Renal cortical epithelial cell (primary cell): ENCODE data around the gene SSX2IP. TPM values are rescaled to one million over a fixed set of nuclear protein-coding genes. Genes with fewer than 3 reads are reported as not detected.
"Not testable (repeated sequence)": the region's sequence is repeated elsewhere in the genome, so short reads cannot be mapped to it uniquely, and the experiment has no call there.

Experiments used
- DNase-seq: peaks from one replicate; pipeline ENCODE4 v3.0.0-alpha.2; 2011; ENCODE audit warnings: low read depth
- total RNA-seq: library from RNA; depleted of rRNA; stranded (reverse); fragments of >200 nt; gene quantifications from 2 replicates; pipeline ENCODE4 v1.2.3, GENCODE V29; 2014

Gene SSX2IP, protein sequence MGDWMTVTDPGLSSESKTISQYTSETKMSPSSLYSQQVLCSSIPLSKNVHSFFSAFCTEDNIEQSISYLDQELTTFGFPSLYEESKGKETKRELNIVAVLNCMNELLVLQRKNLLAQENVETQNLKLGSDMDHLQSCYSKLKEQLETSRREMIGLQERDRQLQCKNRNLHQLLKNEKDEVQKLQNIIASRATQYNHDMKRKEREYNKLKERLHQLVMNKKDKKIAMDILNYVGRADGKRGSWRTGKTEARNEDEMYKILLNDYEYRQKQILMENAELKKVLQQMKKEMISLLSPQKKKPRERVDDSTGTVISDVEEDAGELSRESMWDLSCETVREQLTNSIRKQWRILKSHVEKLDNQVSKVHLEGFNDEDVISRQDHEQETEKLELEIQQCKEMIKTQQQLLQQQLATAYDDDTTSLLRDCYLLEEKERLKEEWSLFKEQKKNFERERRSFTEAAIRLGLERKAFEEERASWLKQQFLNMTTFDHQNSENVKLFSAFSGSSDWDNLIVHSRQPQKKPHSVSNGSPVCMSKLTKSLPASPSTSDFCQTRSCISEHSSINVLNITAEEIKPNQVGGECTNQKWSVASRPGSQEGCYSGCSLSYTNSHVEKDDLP
- total RNA-seq, result 16.1 and 36.8 TPM in 2 replicates

DNA sequence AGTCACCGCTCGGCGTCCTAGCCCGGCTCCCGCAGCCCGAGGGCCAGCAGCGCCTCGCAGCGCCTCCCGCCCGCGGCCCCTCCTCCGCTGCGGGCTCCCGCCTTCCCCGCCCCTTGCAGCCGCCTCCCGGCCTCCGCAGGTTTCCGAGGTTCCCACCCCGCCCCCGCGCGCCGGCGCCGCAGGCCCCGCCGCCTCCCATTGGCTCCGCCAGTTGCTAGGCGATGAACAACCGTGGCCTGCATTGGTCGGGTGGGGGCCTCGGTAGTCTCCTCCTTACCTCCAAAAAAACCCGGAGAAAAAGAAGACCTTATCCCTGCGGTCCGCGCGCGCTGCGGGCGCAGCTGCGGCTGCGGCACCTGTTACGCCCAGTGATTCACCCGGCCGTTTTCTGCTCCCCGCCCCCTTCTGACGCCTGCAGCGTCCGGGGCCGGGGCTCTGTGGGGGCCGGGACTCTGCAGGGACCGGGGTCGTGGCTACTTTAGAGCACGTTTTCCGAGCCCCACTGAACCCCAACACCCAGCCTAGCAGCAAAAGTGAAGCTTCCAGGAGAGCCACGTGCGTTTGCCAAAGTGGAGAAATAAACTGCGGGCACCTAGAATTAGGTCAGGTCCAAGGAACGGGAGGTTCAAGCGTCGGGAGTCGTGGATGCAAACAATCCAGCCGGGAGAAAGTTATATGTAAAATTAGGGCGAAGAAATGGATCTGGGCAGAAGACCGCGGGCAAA, at the start of gene SSX2IP:
TSS of gene SSX2IP (minus strand) at position 65 of the 725 bp plus-strand sequence. CDS start 19,242 bp downstream, outside the sequence.
- peak; percentile 88 for DNase-seq

DNA sequence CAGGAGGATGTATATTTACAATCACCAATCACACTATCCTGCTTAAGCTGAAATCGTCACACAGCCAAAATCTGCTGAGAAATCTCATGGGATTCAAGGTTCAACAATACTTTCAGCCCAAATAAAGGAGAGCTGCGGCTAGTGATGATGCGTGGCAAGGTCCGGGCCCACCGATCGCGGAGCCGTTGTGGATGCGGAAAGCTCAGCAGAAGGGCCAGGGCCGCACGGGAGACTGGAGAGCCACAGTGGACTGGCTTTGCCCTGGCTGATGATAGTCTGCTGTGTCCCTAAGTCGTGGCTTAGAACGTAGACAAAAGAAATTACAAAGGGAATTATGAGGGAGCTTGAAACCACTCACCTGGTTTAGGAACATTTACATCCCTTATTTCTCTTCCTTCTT, 48.0 kb upstream of the SSX2IP start:
- no peak for DNase-seq

DNA sequence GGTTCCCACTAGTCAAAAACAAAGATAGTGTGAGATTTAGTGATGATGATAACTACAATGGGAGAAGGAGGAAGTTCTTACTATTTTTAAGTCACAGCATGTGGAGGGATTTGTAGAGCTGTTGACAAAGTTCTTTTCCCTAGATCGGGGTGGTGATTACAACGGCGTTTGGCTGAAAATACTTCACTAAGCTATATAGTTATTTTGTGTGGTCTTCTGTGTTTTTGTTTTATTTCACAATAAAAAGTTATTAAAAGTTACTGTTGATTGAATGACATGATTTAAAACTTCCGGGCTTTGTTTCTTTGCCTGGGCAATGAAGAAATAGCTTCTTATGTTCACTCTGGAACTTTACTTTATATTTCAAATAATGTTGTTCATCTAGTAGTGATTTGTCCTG, 47.3 kb upstream of the SSX2IP start:
- DNase-seq, result no peak

DNA sequence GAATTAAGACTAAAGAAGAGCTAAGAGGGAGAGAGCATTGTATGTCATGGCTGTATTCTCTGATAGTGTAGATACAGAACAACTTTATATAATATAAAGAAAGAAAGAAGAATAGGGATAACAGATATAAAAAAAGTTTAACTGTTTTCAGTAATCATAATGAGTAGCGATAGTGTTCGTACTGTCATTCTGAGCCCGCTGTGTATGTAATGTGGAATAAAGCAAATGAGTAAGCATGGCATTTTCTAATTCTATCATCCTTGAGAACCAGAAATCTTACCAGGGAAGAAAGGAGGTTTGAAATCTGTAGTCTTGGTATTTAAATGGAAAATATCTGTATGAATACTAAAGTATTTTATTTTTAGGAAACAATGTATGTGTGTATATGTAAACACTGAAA, 46.7 kb upstream of the SSX2IP start:
- DNase-seq, result no peak

DNA sequence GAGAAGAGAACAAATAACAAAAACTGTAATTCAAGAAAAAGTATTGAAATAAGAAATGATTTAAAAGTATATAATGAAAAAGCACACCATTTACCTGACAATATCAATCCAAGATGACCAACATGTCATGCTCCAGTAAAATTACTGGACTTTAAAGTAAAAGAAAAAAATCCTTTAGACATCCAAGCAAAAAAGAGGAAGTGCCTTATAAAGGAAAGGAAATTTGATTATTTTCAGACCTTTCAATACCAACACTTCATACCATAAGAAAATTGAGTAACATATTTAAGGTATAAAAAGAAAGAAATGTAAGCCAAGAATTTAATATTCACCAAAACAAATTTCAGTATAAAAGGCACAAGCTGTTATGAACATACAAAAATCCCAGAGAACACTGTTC, 46.2 kb upstream of the SSX2IP start:
- DNase-seq, result no peak

DNA sequence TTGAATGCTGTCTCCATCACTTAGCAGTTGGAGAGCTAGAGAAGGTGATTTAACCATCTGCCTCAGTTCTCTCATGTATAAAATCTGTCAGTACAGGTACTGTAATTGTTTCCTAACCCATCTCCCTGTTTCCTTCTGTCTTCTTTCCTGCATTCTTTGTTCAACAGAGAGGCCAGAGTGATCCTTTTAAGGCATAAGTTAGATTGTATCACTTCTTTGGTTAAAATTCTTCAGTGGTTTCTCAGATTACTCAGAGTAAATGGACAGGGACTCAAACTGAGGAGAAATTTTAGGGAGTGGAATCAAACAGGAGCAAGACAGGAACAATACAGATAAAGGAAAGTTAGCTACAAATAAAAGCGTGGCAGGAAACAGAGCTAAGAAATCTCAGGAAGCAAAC, 45.2 kb upstream of the SSX2IP start:
- no peak for DNase-seq

DNA sequence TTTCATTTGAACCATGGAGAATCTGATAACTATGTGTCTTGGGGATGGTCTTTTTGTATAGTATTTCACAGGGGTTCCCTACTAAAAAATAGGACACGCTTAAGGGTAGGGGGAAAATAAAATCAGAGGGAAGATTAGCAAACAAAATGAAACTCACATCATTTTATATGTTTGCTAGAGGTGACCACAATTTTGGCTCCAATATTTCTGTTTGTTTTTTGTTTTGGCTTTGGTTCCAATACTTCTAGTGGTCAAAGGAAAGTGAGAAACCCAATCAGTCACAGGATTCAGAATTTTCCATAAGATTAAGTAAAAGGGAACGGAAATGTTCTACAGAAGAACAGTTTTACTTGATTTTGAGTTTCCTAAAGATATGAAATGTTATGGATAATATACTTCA, 42.3 kb upstream of the SSX2IP start:
- DNase-seq, result no peak

DNA sequence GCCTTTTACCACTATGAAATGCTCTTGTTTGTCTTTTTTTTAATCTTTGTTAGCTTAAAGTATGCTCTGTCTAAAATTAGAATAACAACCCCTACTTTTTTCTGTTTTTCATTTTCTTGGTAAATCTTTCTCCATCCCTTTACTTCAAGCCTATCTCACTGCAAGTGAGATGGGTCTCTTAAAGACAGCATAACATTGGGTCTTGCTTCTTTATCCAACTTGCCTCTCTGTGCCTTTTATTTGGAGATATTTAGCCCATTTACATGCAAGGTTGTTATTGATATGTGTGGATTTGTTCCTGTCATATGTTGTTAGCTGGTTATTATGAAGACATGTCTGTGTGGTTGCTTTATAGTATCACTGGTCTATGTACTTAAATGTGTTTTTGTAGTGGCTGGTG, 41.3 kb upstream of the SSX2IP start:
- DNase-seq, result no peak

DNA sequence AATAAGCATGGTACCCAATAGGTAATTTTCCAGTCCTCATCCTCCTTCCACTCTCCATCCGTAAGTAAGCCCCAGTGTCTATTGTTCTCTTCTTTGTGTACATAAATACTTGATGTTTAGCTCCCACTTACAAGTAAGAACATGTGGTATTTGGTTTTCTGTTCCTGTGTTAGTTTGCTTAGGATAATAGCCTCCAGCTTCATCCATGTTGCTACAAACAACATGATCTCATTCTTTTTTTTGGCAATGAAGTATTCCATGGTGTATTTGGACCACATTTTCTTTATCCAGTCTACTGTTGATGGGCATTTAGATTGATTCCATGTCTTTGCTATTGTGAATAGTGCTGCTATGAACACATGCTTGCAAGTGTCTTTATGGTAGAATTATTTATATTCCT, 37.5 kb upstream of the SSX2IP start:
- not testable (repeated sequence) for DNase-seq

DNA sequence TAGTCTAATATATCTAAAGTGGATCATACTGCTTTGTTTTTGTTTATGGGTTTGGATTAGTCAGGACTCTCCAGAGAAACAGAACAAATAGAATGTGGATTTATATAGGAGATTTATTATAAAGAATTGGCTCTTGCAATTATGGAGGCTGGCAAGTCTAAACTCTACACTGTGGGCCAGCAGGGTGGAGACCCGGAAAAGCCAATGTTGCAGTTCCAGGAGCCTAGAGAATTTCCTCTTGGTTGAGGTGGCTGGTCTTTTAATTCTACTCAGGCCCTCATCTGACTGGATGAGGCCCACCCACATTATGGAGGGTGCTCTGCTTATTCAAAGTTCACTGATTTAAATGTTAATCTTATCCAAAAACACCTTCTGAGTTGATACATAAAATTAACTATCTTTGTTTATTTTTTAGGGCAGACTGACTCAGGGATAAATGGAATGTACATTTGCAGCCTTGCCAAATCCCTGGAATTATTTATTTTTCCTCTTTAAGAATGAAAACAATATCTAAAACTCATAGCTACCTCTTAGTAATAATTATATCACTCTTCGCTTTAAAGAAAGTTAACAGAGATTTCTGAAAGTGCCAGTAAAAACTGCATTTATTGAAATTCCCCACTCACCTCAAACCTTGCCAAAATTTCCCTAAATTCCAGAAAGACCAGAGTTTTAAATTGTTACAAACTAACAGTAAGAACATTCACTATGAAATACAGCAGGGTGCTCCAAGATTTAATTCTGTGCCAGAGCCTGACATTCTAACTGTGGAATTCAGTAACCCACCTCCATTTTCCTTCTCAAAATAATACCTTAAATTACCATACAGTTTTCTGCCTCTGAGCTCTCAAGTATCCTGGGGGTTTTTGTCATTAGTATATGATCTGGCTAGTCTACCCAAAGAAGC, 36.6 kb upstream of the SSX2IP start:
- no peak for DNase-seq

DNA sequence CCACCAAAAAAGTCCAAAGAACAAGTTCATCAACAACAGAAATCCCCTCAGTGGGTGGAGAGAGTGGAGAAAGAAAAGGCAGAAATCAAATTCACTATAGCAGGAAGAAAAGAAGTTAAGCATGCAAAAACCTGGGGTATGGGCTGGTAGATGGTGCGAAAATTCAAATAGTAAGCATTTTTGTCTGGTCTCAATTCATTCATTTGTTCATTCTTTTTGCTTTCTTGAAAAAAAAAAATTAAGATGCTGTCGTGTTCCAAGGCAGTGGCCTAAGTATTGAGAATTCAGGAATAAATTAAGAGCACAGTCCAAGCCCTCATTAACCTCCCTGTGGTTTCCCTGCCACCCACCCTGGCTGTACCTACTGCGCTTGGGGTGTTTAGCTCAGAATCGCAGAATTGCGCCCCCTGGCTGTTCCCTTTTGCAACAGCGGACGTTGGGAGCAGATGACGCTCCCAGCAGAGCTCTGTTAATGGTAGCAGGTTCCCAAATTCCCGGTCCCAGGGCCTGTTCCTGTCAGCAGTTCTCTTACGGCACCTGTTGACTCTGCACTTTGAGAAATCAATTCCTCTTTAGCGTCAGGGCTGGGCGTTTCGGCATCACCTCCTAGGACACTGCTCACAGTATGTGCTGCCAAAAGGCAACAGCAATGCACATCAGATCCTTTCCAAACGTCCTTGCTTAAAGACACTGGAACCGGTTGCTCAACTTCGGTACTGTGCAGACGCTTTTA, 34.0 kb upstream of the SSX2IP start:
- no peak for DNase-seq

DNA sequence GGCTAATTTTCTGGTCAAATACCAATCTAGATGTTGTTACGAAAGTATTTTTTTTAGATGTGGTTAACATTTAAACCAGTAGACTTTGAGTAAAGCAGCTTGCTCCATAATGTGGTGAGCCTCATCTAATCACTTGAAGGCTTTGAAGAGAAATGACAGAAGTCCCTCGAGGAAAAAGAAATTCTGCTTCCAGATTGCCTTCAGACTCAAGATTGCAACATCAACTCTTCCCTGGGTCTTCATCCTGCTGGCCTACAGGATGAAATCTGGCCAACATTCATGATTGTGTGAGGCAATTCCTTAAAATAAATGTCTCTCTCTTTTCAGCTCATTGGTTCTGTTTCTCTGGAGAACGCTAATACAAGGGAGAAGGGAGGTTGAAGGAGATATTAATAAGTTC, 32.5 kb upstream of the SSX2IP start:
- peak; percentile 13 for DNase-seq

DNA sequence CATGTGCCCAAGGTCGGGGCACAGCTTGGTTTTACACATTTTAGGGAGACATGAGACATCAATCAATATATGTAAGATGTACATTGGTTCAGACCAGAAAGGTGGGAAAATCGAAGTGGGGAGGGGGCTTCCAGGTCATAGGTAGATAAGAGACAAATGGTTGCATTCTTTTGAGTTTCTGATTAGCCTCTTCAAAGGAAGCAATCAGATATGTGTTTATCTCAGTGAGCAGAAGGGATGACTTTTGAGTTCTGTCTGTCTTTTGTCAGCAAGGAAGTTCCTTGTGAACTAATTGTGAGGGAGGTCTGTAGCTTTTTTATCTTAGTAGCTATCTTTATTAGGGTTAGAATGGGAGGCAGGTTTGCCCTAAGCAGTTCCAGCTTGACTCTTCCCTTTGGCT, 31.6 kb upstream of the SSX2IP start:
- not testable (repeated sequence) for DNase-seq

DNA sequence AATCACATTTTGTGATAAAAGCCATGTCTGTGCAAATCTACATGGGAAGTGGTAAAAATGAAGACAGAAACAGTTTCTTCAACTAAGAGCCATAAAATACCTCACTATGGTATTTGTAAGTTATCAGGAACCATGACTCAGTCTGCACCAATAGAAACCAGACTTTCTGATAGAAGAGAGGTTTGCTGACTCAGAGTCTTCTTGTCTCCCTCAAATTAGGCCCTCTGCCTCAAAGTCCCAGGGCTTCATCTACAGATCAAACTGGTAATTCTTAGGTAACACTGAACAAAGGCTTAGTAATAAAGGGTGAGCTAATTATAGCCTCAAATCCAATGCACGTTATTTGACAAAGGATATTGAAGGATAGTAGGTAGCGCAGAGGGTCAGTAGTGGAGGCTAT, 30.9 kb upstream of the SSX2IP start:
- DNase-seq, result peak; percentile 78

DNA sequence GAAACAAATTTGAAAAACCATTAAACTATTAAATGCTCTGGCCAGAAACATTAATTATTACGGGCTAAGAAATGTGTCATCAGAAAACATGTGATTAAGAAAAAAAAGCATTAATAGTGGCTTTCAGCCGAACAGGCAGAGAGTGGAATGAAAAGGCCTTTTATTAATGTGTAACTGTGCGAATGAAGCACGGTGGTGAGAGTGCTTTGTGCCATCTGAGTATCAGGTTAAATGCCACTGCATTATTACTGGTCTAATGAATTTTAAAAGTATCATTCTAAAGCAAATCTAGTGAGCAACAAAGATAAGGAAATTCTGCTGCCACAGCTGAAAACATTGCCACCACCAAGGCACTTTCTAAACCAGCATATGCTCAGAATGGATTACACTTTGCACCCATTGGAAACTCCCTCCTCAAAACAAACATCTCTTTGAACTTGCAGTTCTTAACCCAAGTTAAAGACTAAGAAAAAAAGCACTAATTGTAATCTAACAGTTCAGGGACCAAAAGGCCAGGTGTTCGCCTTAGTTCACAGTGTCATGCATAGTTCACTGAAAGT, 30.0 kb upstream of the SSX2IP start:
- DNase-seq, result peak; percentile 63

DNA sequence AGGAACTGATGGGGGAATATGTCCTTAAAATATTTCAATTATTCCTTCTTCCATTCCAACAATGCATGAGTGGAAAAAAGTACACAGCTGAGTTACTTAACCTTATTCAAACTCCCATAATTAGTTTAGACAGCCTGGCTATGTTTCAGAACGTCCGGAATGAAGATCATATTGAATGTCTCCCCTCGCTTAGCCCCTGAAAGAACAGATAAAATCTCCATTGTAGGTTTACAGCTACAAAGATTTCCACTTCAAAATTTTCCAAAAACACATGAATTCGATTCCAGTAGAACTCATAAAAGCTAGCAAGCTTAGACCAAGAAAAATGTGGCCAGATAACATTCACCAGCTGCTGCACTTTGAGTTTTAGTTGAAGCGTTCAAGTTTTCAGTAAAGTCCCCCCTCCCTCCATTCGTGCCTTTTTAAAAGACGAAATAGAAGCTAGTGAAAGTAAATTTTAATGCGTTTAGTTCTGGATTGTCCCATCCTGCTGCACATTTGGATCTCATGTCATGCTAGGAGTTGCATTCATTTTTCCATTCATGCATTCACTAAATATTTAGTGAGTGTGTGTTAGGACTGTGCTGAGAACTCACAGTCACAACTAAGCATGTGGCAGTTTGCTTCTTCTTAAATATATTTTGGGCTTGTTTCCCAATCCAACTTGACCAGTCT, 29.4 kb upstream of the SSX2IP start:
- DNase-seq, result peak; percentile 13

DNA sequence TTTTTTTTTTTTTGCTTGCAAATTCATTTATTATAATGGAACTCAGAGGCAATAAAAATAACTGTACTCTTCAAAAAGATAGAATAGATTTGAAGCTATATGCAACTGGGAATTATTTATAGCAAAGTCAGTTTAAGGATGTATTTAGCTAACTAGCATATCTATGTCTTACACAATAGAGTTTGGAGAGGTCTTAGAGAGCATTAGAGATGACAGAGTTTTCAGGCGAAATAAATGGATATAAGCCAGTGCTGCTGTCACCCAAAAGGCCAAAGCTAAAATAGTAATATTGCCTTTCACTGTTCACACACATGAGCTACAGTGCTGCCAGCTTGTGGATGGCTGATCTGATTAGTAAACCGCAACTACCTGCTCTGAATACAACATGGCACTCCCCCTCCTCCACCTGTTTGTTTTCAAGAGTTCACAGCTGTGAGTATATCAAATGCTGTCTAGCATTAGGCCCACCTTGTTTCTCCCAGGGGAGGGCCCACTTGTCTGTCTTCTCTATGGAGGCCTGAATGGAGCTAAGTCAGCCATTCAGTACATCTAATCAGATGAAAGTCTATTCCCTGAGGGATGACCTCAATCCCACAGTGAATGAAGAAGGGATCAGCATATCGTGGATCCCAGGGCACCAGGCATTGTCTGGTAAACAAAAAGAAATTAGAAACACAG, 25.2 kb upstream of the SSX2IP start:
- no peak for DNase-seq

DNA sequence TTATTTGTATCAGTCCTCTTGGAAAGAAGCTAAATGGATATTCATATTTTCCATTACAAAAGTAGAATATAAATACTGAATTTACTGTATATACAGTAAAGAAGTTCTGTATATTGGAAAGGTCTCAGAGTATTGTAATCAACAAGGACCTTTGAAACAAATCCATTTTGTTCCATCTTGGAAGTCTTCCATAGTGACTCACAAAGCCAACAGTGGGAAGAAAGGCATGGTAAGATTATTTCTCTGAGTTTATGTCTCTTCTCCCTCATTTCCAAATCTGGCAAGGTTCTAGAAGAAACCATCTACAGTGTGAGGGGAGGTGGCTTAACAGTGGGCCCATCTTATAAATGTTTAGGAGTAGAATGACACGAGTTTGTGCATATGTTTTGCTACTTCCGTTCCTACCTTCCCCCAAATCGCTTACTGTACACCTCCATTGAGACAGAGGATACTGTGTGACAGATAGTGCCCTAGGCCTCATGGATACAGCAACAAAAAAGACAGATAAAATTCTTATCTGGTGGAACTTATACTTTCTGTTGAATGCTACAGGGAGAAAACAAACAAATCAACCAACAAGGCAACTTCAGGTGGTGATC, 22.1 kb upstream of the SSX2IP start:
- DNase-seq, result peak; percentile 53

DNA sequence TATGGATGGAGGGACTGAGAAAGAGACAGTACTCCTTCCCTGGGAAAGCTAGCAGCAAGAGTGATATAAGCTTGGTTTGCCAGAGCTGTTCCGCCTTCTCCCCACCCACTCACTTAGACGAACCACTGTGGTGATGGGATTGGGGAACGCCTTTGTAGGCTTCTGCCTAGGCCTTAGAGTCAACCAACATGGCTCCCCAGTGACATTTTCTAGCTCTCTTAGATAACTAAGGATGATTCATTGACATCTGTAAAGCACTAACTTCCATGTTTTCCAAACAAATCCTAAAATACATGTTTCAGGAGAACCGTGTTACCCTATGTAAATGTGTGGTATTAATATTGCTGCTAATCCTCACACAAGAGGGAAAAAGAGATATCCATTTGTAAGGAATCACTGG, 21.6 kb upstream of the SSX2IP start:
- DNase-seq, result no peak
